Stimulated activated CD4-positive, alpha-beta T cell treated with anti-CD3 and anti-CD28 coated beads, TNF-alpha, amount 100 ng/mL, for 24 hours (primary cell): ENCODE data around the gene SPSB1.

Source experiments
- DNase-seq, 3 experiments: peaks; one replicate each; pipeline ENCODE4 v3.0.0-alpha.2; 2020; ENCODE audit warnings: low read depth in 3 of 3

Gene SPSB1

GRCh38 chr1:9418851-9419250 lies 126.2 kb downstream of the SPSB1 start:
- no peak for DNase-seq
